Activated T-helper 9 cell treated with anti-CD3 and anti-CD28 coated beads, Interleukin-2, amount 50 U/mL, for 16 hours (primary cell): Measurements from ENCODE around the gene HOXB13.
"Not testable (repeated sequence)": the region's sequence is repeated elsewhere in the genome, so short reads cannot be mapped to it uniquely, and the experiment has no call there.

Source experiments
- DNase-seq: peaks from one replicate; pipeline ENCODE4 v3.0.0-alpha.2; 2020; ENCODE audit warnings: low read depth

Gene HOXB13

GRCh38 chr17:48726114-48726915, 2.2 kb downstream of the HOXB13 start:
- DNase-seq: no peak

GRCh38 chr17:48725288-48726064, 3.1 kb downstream of the HOXB13 start:
- DNase-seq: no peak

GRCh38 chr17:48725004-48725287, 3.6 kb downstream of the HOXB13 start:
- DNase-seq: no peak

GRCh38 chr17:48724251-48725003, 4.1 kb downstream of the HOXB13 start:
- peak; percentile 52 for DNase-seq

GRCh38 chr17:48723423-48724250, 4.9 kb downstream of the HOXB13 start:
- no peak for DNase-seq

GRCh38 chr17:48722915-48723422, 5.6 kb downstream of the HOXB13 start, which contains the start of gene PRAC2:
TSS of gene PRAC2 (plus strand) at chr17:48723185. CDS start at chr17:48724411, 1,226 bp downstream.
- no peak for DNase-seq

GRCh38 chr17:48722201-48722907, 6.2 kb downstream of the HOXB13 start, which contains the start of gene PRAC1:
TSS of gene PRAC1 (minus strand) at chr17:48722518. CDS start at chr17:48722392, 126 bp downstream.
- no peak for DNase-seq

- no peak for DNase-seq
These were observed 7.5 kb downstream of the HOXB13 start for GRCh38 chr17:48721009-48721402.

GRCh38 chr17:48720266-48721008, 8.1 kb downstream of the HOXB13 start:
- DNase-seq: no peak

- DNase-seq: no peak
These were observed 8.8 kb downstream of the HOXB13 start for GRCh38 chr17:48719642-48720265.

- DNase-seq: no peak
These were observed 9.5 kb downstream of the HOXB13 start for GRCh38 chr17:48718761-48719641.

GRCh38 chr17:48718227-48718760, 10.3 kb downstream of the HOXB13 start:
- DNase-seq: no peak

- DNase-seq: no peak
These were observed 11.0 kb downstream of the HOXB13 start for GRCh38 chr17:48717367-48718226.

GRCh38 chr17:48716549-48716948, 12.0 kb downstream of the HOXB13 start:
- DNase-seq: not testable (repeated sequence)

- no peak for DNase-seq
These were observed 12.8 kb downstream of the HOXB13 start for GRCh38 chr17:48715496-48716399.

- no peak for DNase-seq
These were observed 17.4 kb downstream of the HOXB13 start for GRCh38 chr17:48711128-48711527.
